B cell (primary cell): ENCODE results near the gene SLC13A4. TPM values are rescaled to one million over a fixed set of nuclear protein-coding genes. Genes with fewer than 3 reads are reported as not detected.

Experiments used
- ATAC-seq: fragments of 200-7000 bp; cut with Tn5 transposase; one replicate; pipeline ENCODE4 v1.10.0; 2021; ENCODE audit warnings: low read depth, mild to moderate bottlenecking, moderate number of reproducible peaks, moderate library complexity
- CTCF ChIA-PET: fragments of 350-600 bp; sonication (Branson Sonifier 250); formaldehyde crosslinking; loops from one replicate; lab custom pipeline; 2021; ENCODE audit warnings: antibody characterized with exemption, inconsistent platforms; lab: Charles Lee
- POLR2A ChIA-PET: fragments of 350-600 bp; sonication (Branson Sonifier 250); formaldehyde crosslinking; loops from one replicate; lab custom pipeline; 2021; ENCODE audit warnings: antibody characterized with exemption; lab: Charles Lee
- DNase-seq: peaks from one replicate; pipeline ENCODE4 v3.0.0; 2013
- H2AFZ ChIP-seq: 2 replicates; pipeline ENCODE4 v1.6.1; 2012; ENCODE audit warnings: mild to moderate bottlenecking, low read depth, low read length; ENCODE audit not compliant: insufficient read depth, poor library complexity, severe bottlenecking
- H3K27ac ChIP-seq, 2 donors: 1 replicate in 1 of 2; 2 replicates in 1 of 2; pipeline ENCODE4 v1.5.1; 2012 to 2013; ENCODE audit warnings: low read length in 2 of 2, mild to moderate bottlenecking in 2 of 2, moderate library complexity in 1 of 2
- H3K27me3 ChIP-seq, 4 experiments: fragments of 200-600 bp in 1 of 4; sonication (generic) in 1 of 4; replicated peaks in 1 of 4; 1 replicate in 2 of 4; 2 replicates in 2 of 4; pipeline versions ENCODE4 v1.6.1 to v1.7.0; 2013 to 2016; ENCODE audit warnings: low read length in 3 of 4, mild to moderate bottlenecking in 2 of 4, mixed read lengths in 1 of 4, moderate library complexity in 1 of 4; ENCODE audit not compliant: insufficient read depth in 4 of 4, control insufficient read depth in 3 of 4; ENCODE audit errors: control extremely low read depth in 1 of 4
- H3K36me3 ChIP-seq, 2 experiments: replicated peaks in 1 of 2; 1 replicate in 1 of 2; 2 replicates in 1 of 2; pipeline versions ENCODE4 v1.6.1 to v1.7.1; 2013; ENCODE audit warnings: low read length in 1 of 2; ENCODE audit not compliant: insufficient read depth in 2 of 2, control insufficient read depth in 1 of 2; ENCODE audit errors: control extremely low read depth in 1 of 2, extremely low read depth in 1 of 2
- H3K4me1 ChIP-seq, 2 donors: fragments of 200-600 bp in 1 of 2; sonication (generic) in 1 of 2; 1 replicate in 1 of 2; 2 replicates in 1 of 2; pipeline versions ENCODE4 v1.5.1 to v1.6.1; 2013 to 2017; ENCODE audit warnings: low read length in 2 of 2; ENCODE audit not compliant: control insufficient read depth in 2 of 2, insufficient read depth in 2 of 2
- H3K4me2 ChIP-seq: replicated peaks from 2 replicates; pipeline ENCODE3; 2012; ENCODE audit warnings: mild to moderate bottlenecking, low read depth, low read length; ENCODE audit not compliant: poor library complexity, severe bottlenecking
- H3K4me3 ChIP-seq, 5 experiments: fragments of 200-600 bp in 1 of 5; sonication (generic) in 1 of 5; 1 replicate in 3 of 5; 2 replicates in 2 of 5; pipeline versions ENCODE4 v1.5.1 to v1.7.0; 2011 to 2016; ENCODE audit warnings: low read length in 4 of 5, mild to moderate bottlenecking in 4 of 5, low read depth in 2 of 5, control low read depth in 1 of 5, moderate library complexity in 1 of 5; ENCODE audit not compliant: insufficient read depth in 1 of 5; ENCODE audit errors: control extremely low read depth in 1 of 5, extremely low read depth in 1 of 5
- H3K79me2 ChIP-seq: fragments of 200-600 bp; sonication (generic); one replicate; pipeline ENCODE4 v1.6.0; 2016; ENCODE audit warnings: low read length; ENCODE audit not compliant: control insufficient read depth, insufficient read depth
- H3K9ac ChIP-seq: fragments of 200-600 bp; sonication (generic); 2 replicates; pipeline ENCODE4 v1.6.1; 2017; ENCODE audit warnings: mild to moderate bottlenecking, low read length, moderate library complexity
- H3K9me3 ChIP-seq, 3 donors: one replicate each; pipeline versions ENCODE4 v1.6.1 to v1.7.1; 2013; ENCODE audit warnings: low read length in 2 of 3; ENCODE audit not compliant: control insufficient read depth in 2 of 3, insufficient read depth in 1 of 3; ENCODE audit errors: control extremely low read depth in 1 of 3
- H4K20me1 ChIP-seq: 2 replicates; pipeline ENCODE4 v1.6.0; 2012; ENCODE audit warnings: mild to moderate bottlenecking, low read length; ENCODE audit not compliant: insufficient read depth, control insufficient read depth, poor library complexity, severe bottlenecking
- H3K27ac Mint-ChIP-seq: one replicate; pipeline ENCODE4 v1.8.0; 2021; ENCODE audit warnings: mixed read lengths
- H3K27me3 Mint-ChIP-seq: one replicate; pipeline ENCODE4 v1.8.0; 2021; ENCODE audit warnings: mixed read lengths
- H3K4me1 Mint-ChIP-seq: one replicate; pipeline ENCODE4 v1.8.0; 2021; ENCODE audit warnings: mixed read lengths
- H3K4me3 Mint-ChIP-seq: one replicate; pipeline ENCODE4 v1.8.0; 2021; ENCODE audit warnings: mixed read lengths
- H3K9me3 Mint-ChIP-seq: one replicate; pipeline ENCODE4 v1.8.0; 2022; ENCODE audit warnings: mixed read lengths; ENCODE audit not compliant: insufficient read depth
- EZH2 ChIP-seq: IDR thresholded peaks from 2 replicates; pipeline ENCODE4 v1.6.1; 2012; ENCODE audit warnings: borderline replicate concordance, low read depth, mild to moderate bottlenecking, moderate library complexity, low read length; ENCODE audit not compliant: insufficient read depth, poor library complexity, severe bottlenecking
- WGBS: methylation state at CpG from one replicate; pipeline ENCODE4 v1.1.5; 2013; ENCODE audit warnings: missing lambda C conversion rate; ENCODE audit not compliant: insufficient coverage; 5-methylcytosine and 5-hydroxymethylcytosine counted together
- intact Hi-C: fragments of 100-400 bp; cut with micrococcal nuclease; formaldehyde crosslinking; loops from one replicate; pipeline ENCODE4 v1.10.0; 2022
- polyA plus RNA-seq: library from polyadenylated mRNA; depleted of rRNA; stranded (reverse); fragments of >200 nt; gene quantifications from 2 replicates; pipeline ENCODE4 v1.2.3, GENCODE V29; 2012
- total RNA-seq, 2 donors: library from RNA; stranded (reverse); fragments of 120-200 nt in 1 of 2; gene quantifications; 1 replicate in 1 of 2; 2 replicates in 1 of 2; pipeline versions ENCODE4 v1.2.3 to v1.2.4, GENCODE V29; 2013 to 2022
- TF ChIP-seq, protein P1 (sequence below): fragments of 200-600 bp; IDR thresholded peaks from one replicate; pipeline ENCODE4 v1.8.0; 2022; ENCODE audit warnings: antibody characterized with exemption, mild to moderate bottlenecking

The SLC13A4 gene
- total and polyA plus RNA-seq, 2 donors (not counting 1 experiment from before 2014, with no cell fraction given) = not detected

DNA sequence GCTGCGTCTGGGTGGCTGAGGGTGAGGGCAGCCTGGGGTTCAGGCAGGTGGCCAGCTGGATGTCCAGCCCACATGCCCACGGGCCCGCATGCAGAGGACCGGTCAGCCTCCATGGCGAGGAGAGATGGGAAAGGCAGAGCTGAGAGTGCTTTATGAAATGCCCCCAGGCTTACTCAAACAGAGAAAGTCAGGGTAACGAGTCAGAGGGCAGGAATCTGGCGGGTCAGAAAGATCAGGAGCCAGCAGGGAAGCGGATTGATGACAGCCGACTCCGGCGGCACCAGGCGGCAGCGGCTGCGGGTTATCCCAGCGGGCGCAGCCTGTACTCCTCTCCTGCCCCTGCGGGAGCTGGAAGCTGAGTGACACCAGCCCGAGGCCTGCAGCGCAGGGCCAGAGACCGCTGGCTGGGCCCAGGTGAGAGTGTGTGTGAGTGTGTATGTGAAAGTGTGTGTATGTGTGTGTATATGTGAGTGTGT is 13.4 kb downstream of the SLC13A4 start:
- Mint-ChIP-seq H3K9me3 (no peaks in the 10 kb centered on the region), H3K4me3 (no peak overlapping the region), H3K27ac (no peak overlapping the region), H3K27me3 (peaks cover 10% of the 10 kb centered on the region), H3K4me1 (no peaks in the 10 kb centered on the region)
- no peaks in the 10 kb centered on the region for H3K36me3 ChIP-seq
- H2AFZ ChIP-seq = no peak overlapping the region
- DNase-seq = no peak
- 94% methylated on average over 20 of the region's 20 CpGs for WGBS
- no peak overlapping the region for H3K27ac ChIP-seq
- no peaks in the 10 kb centered on the region for H4K20me1 ChIP-seq
- no peak overlapping the region for H3K4me3 ChIP-seq
- H3K9me3 ChIP-seq = no peaks in the 10 kb centered on the region
- no peak for ATAC-seq
- no peak overlapping the region for H3K9ac ChIP-seq
- H3K27me3 ChIP-seq = peaks cover 0 to 5% (median 0%) of the 10 kb centered on the region in 4 experiments
- POLR2A ChIA-PET = no interaction called here
- CTCF ChIA-PET = no interaction called here
- H3K4me2 ChIP-seq = no peak overlapping the region
- intact Hi-C loops = no loop called here
- H3K79me2 ChIP-seq = no peaks in the 10 kb centered on the region
- no peaks in the 10 kb centered on the region for H3K4me1 ChIP-seq
- no peak for TF ChIP-seq EZH2
- TF ChIP-seq, protein P1, sequence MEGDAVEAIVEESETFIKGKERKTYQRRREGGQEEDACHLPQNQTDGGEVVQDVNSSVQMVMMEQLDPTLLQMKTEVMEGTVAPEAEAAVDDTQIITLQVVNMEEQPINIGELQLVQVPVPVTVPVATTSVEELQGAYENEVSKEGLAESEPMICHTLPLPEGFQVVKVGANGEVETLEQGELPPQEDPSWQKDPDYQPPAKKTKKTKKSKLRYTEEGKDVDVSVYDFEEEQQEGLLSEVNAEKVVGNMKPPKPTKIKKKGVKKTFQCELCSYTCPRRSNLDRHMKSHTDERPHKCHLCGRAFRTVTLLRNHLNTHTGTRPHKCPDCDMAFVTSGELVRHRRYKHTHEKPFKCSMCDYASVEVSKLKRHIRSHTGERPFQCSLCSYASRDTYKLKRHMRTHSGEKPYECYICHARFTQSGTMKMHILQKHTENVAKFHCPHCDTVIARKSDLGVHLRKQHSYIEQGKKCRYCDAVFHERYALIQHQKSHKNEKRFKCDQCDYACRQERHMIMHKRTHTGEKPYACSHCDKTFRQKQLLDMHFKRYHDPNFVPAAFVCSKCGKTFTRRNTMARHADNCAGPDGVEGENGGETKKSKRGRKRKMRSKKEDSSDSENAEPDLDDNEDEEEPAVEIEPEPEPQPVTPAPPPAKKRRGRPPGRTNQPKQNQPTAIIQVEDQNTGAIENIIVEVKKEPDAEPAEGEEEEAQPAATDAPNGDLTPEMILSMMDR = no peak

DNA sequence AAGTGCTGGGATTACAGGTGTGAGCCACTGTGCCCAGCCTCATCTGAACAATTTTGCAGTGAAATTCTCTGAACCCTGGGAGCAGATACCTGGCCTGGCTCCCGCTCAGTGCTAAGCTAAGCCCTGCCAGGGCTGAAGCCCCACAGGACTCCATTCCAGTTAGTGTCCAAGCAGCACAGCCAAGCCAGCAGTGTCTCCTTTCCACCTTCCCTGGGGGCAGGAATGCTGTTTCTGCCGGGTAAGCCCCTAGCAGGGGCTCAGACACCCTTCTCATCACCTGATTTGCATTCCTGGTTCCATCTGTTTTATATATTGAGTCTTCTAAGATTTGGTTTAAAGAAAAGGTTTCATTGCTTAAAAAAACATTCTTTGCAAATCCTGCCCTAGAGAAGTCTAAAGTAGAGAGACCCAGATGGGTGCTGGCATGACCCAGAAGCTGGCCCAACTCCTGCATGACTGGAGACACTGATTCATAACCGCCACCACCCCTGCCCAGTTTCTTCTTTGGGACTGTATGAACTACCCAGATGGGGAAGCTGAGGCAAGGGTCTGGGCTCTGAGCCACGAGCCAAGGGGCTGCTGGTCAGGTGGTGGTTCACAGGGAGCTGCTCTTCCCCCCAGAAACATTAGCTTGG is 14.0 kb downstream of the SLC13A4 start:
- no peak for DNase-seq
- intact Hi-C loops = no loop called here
- Histone ChIP-seq H3K4me2 (no peak overlapping the region), H3K36me3 (no peaks in the 10 kb centered on the region), H3K27me3 (peaks cover 0 to 5% (median 0%) of the 10 kb centered on the region in 4 experiments), H4K20me1 (no peaks in the 10 kb centered on the region), H3K79me2 (no peaks in the 10 kb centered on the region), H3K27ac (no peak overlapping the region), H2AFZ (no peak overlapping the region), H3K4me1 (no peaks in the 10 kb centered on the region), H3K9me3 (no peaks in the 10 kb centered on the region), H3K4me3 (no peak overlapping the region), H3K9ac (no peak overlapping the region)
- Mint-ChIP-seq H3K9me3 (no peaks in the 10 kb centered on the region), H3K27ac (no peak overlapping the region), H3K4me1 (no peaks in the 10 kb centered on the region), H3K4me3 (no peak overlapping the region), H3K27me3 (peaks cover 7% of the 10 kb centered on the region)
- ChIA-PET POLR2A (no interaction called here), CTCF (interaction anchor here (0.7 kb wide), 1 partner anchor 13 kb away, joined by 3 read pairs; no protein-coding TSS in a partner anchor)
- no peak for ATAC-seq
- TF ChIP-seq, protein P1 = no peak
- WGBS = 93% methylated on average over 2 of the region's 4 CpGs
